ENCODE data around the gene MBNL1.

DNA sequence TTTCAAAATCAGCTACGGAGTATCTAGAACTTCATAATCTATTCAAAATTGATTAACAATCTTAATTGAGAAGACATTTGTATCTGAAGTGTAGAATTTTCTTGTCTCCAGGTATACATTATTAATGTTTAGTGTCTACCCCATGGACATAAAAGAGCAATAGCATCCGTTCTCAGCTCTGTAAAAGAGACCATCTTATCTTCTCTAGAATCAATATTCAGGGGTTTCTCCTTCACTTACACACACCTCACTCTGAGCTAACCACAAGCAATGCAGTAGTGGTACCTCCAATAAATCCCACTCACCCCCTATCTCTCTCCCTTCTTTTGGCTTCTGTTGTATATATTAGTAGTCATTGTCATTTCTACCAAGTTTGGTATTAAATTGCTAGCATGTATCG, 16.2 kb downstream of the MBNL1 start:
- TF ChIP-seq, protein P1, sequence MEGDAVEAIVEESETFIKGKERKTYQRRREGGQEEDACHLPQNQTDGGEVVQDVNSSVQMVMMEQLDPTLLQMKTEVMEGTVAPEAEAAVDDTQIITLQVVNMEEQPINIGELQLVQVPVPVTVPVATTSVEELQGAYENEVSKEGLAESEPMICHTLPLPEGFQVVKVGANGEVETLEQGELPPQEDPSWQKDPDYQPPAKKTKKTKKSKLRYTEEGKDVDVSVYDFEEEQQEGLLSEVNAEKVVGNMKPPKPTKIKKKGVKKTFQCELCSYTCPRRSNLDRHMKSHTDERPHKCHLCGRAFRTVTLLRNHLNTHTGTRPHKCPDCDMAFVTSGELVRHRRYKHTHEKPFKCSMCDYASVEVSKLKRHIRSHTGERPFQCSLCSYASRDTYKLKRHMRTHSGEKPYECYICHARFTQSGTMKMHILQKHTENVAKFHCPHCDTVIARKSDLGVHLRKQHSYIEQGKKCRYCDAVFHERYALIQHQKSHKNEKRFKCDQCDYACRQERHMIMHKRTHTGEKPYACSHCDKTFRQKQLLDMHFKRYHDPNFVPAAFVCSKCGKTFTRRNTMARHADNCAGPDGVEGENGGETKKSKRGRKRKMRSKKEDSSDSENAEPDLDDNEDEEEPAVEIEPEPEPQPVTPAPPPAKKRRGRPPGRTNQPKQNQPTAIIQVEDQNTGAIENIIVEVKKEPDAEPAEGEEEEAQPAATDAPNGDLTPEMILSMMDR (IDR thresholded peaks at IDR 0.05), result no peak
- TF ChIP-seq EZH2 (IDR thresholded peaks at IDR 0.05), result no peak

Measured in neural progenitor cell (in vitro differentiated cells).